GM21515 (cell line): ENCODE measurements around the gene BBX.
"Not testable (repeated sequence)": the region's sequence is repeated elsewhere in the genome, so short reads cannot be mapped to it uniquely, and the experiment has no call there.

Source experiments
- ATAC-seq: cut with Tn5 transposase; IDR thresholded peaks from one replicate; pipeline ENCODE4 v1.9.1; 2021; ENCODE audit not compliant: unreplicated experiment

The BBX gene

GRCh38 chr3:107540857-107541256, 18.1 kb downstream of the BBX start:
- no peak for ATAC-seq

- no peak for ATAC-seq
Observed at GRCh38 chr3:107542665-107543064, 19.9 kb downstream of the BBX start.

GRCh38 chr3:107543666-107544065, 20.9 kb downstream of the BBX start:
- no peak for ATAC-seq

GRCh38 chr3:107545680-107546120, 22.9 kb downstream of the BBX start:
- no peak for ATAC-seq

- ATAC-seq: no peak
Observed at GRCh38 chr3:107548601-107549000, 25.8 kb downstream of the BBX start.

GRCh38 chr3:107555359-107555758, 32.6 kb downstream of the BBX start:
- ATAC-seq: no peak

GRCh38 chr3:107557743-107558142, 35.0 kb downstream of the BBX start:
- no peak for ATAC-seq

GRCh38 chr3:107560166-107560565, 37.4 kb downstream of the BBX start:
- no peak for ATAC-seq

GRCh38 chr3:107561980-107562379, 39.2 kb downstream of the BBX start:
- no peak for ATAC-seq

- ATAC-seq: no peak
Observed at GRCh38 chr3:107562969-107563529, 40.3 kb downstream of the BBX start.

GRCh38 chr3:107565244-107565643, 42.5 kb downstream of the BBX start:
- not testable (repeated sequence) for ATAC-seq

GRCh38 chr3:107571089-107571488, 48.3 kb downstream of the BBX start:
- ATAC-seq: not testable (repeated sequence)

GRCh38 chr3:107571492-107571891, 48.7 kb downstream of the BBX start:
- ATAC-seq: not testable (repeated sequence)

- peak; percentile 64 for ATAC-seq
Observed at GRCh38 chr3:107574650-107575049, 51.9 kb downstream of the BBX start.

- ATAC-seq: no peak
Observed at GRCh38 chr3:107578091-107578490, 55.3 kb downstream of the BBX start.

- ATAC-seq: no peak
Observed at GRCh38 chr3:107578523-107578922, 55.8 kb downstream of the BBX start.

- no peak for ATAC-seq
Observed at GRCh38 chr3:107579371-107579770, 56.6 kb downstream of the BBX start.

GRCh38 chr3:107581230-107581629, 58.5 kb downstream of the BBX start:
- no peak for ATAC-seq

- ATAC-seq: no peak
Observed at GRCh38 chr3:107588217-107588616, 65.5 kb downstream of the BBX start.

GRCh38 chr3:107589454-107589853, 66.7 kb downstream of the BBX start:
- ATAC-seq: peak; percentile 59

GRCh38 chr3:107590786-107591185, 68.0 kb downstream of the BBX start:
- no peak for ATAC-seq

GRCh38 chr3:107592073-107592472, 69.3 kb downstream of the BBX start:
- ATAC-seq: no peak

- no peak for ATAC-seq
Observed at GRCh38 chr3:107594870-107595269, 72.1 kb downstream of the BBX start.
